ENCODE measurements around the gene ACR. TPM values are rescaled to one million over a fixed set of nuclear protein-coding genes. Genes with fewer than 3 reads are reported as not detected.
A peak's percentile ranks its signal among the peaks of the same experiment; 100 is the strongest.

The ACR gene
- polyA plus RNA-seq (2013), result 0.07 TPM in 1 of 2 replicates, not detected in the other

DNA sequence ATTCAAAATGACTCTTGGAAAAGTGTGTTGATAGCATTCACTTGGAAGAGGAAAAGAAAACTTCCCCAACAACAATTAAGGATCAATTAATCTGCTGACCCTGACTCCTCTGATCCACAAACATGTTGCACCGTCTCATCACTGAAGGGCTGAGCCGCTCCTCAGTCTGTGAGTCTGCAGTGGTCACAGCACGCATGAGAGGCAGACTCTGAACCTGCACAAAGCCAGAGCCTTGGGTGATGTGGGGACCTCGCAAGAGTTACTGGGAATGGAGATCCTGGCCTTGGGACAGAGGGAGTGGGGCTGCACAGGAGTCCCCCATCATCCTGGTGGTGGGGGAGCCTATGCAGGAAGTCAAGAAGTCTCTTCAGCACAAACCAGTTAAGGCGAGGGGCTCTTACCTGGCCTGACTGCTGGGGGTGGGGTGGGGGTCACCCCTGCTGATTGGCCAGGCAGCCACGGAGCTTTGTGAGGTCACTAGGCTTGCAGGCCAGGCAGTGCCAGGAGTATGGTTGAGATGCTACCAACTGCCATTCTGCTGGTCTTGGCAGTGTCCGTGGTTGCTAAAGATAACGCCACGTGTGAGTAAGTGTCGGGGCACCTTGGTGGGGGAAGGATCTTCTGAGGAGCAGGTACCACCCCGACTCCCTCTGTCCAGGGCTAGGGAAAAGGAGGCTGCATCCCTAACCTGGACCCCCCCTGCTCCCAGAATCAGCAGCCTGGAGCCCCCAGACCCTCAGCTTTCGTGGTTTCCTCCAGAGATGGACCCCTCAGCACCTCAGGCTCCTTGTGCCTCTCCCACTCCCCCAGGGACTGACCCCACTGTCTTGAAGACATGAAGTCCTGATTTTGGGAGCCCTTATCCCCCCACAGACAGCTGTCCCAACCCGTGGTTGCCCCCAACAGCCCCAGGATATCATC is at the start of gene ACR:
TSS of gene ACR (plus strand) at position 477 of the 921 bp plus-strand sequence. CDS start at position 509, 32 bp downstream.
- Histone ChIP-seq H3K14ac (ENCODE audit: low read length) (no peak within 1 kb of the TSS), H3K4ac (ENCODE audit: low read depth, low read length) (no peak within 1 kb of the TSS), H4K91ac (ENCODE audit: low read depth, low read length) (no peak within 1 kb of the TSS), H4K8ac (ENCODE audit: low read depth, low read length) (no peak within 1 kb of the TSS), H3K36me3 (ENCODE audit: control insufficient read depth in 1 of 2, insufficient read depth in 2 of 2, low read length in 2 of 2) (no peaks in the 10 kb centered on the region), H2BK12ac (ENCODE audit: low read length) (no peak within 1 kb of the TSS), H3K4me2 (ENCODE audit: low read length) (no peak within 1 kb of the TSS), H3K79me1 (ENCODE audit: low read length) (no peaks in the 10 kb centered on the region), H2AK5ac (ENCODE audit: low read length) (no peak within 1 kb of the TSS), H3K9me3 (ENCODE audit: insufficient read depth, low read depth, low read length) (peaks cover 1% of the 10 kb centered on the region), H3K4me1 (ENCODE audit: control insufficient read depth in 1 of 2, insufficient read depth in 2 of 2, low read length in 2 of 2) (no peaks in the 10 kb centered on the region), H2AFZ (ENCODE audit: insufficient read depth, low read length, poor library complexity) (no peak within 1 kb of the TSS), H2BK5ac (ENCODE audit: low read depth, low read length, poor library complexity) (no peak within 1 kb of the TSS), H3K27me3 (ENCODE audit: insufficient read depth, low read length) (no peaks in the 10 kb centered on the region), H2BK120ac (ENCODE audit: insufficient read depth, low read length, poor library complexity) (no peak within 1 kb of the TSS), H3K79me2 (ENCODE audit: control insufficient read depth, insufficient read depth, low read length, poor library complexity) (no peaks in the 10 kb centered on the region), H3K18ac (ENCODE audit: low read length) (no peak within 1 kb of the TSS), H3K27ac (ENCODE audit: low read depth, low read length) (no peak within 1 kb of the TSS), H3K4me3 (ENCODE audit: low read depth, low read length) (no peak within 1 kb of the TSS), H4K12ac (ENCODE audit: low read depth, low read length) (no peak within 1 kb of the TSS), H3K23ac (ENCODE audit: low read length) (no peak within 1 kb of the TSS), H3K9ac (ENCODE audit: low read length) (no peak within 1 kb of the TSS)
- DNase-seq, result no peak
- no CpG with 5 or more reads among the region's 13 CpGs for WGBS (ENCODE audit: extremely low coverage, insufficient coverage, insufficient read length)

DNA sequence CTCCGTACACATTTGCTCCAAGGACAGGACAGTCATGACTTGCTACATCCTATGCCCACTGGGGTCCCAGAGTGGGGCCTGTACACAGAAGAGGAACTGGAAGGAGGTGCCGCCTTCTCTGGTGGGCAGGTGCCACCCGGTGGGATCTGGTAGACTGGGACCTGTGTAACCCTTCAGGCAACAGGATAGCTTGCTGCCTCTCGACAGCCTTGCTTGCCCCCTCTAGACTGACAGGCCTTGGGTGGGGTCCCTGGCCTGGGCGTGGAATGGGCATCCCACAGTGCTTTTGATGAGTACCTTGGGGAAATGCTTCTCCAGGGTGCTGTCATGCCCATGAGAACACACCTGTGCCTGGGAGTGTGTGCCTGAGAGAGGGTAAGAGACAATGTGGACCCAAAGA is 49.6 kb upstream of the ACR start:
- Histone ChIP-seq H4K91ac (ENCODE audit: low read depth, low read length) (no peak overlapping the region), H3K9me3 (ENCODE audit: insufficient read depth, low read depth, low read length) (peaks cover under 1% of the 10 kb centered on the region), H2BK12ac (ENCODE audit: low read length) (no peak overlapping the region), H2BK120ac (ENCODE audit: insufficient read depth, low read length, poor library complexity) (no peak overlapping the region), H3K14ac (ENCODE audit: low read length) (no peak overlapping the region), H3K27ac (ENCODE audit: low read depth, low read length) (no peak overlapping the region), H2BK5ac (ENCODE audit: low read depth, low read length, poor library complexity) (no peak overlapping the region), H3K27me3 (ENCODE audit: insufficient read depth, low read length) (no peaks in the 10 kb centered on the region), H2AK5ac (ENCODE audit: low read length) (no peak overlapping the region), H3K18ac (ENCODE audit: low read length) (no peak overlapping the region), H3K4ac (ENCODE audit: low read depth, low read length) (no peak overlapping the region), H3K23ac (ENCODE audit: low read length) (no peak overlapping the region), H3K79me1 (ENCODE audit: low read length) (no peaks in the 10 kb centered on the region), H3K36me3 (ENCODE audit: control insufficient read depth in 1 of 2, insufficient read depth in 2 of 2, low read length in 2 of 2) (no peaks in the 10 kb centered on the region), H3K4me3 (ENCODE audit: low read depth, low read length) (no peak overlapping the region), H2AFZ (ENCODE audit: insufficient read depth, low read length, poor library complexity) (no peak overlapping the region), H3K9ac (ENCODE audit: low read length) (no peak overlapping the region), H3K4me1 (ENCODE audit: control insufficient read depth in 1 of 2, insufficient read depth in 2 of 2, low read length in 2 of 2) (no peaks in the 10 kb centered on the region), H3K79me2 (ENCODE audit: control insufficient read depth, insufficient read depth, low read length, poor library complexity) (no peaks in the 10 kb centered on the region), H4K12ac (ENCODE audit: low read depth, low read length) (no peak overlapping the region), H4K8ac (ENCODE audit: low read depth, low read length) (no peak overlapping the region), H3K4me2 (ENCODE audit: low read length) (no peak overlapping the region)
- WGBS (ENCODE audit: extremely low coverage, insufficient coverage, insufficient read length), result no CpG with 5 or more reads among the region's 5 CpGs
- no peak for DNase-seq

DNA sequence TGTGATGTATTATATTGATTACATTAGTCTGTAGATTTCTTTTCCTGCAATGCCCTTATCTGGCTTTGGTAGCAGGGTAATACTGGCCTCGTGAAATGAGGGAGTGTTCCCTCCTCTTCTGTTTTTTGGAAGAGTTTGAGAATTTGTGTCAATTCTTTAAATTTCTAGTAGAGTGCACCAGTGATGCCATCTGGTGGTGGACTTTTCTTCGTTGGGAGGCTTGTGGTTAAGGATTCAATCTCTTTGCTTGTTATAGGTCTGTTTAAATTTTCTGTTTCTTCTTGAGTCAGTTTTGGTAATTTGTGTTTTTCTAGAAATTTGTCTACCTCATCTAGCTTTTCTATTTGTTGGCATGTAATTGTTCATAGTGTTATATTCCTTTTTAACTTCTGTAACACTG is 46.5 kb upstream of the ACR start:
- Histone ChIP-seq H2BK5ac (ENCODE audit: low read depth, low read length, poor library complexity) (no peak overlapping the region), H3K27me3 (ENCODE audit: insufficient read depth, low read length) (no peaks in the 10 kb centered on the region), H3K4me3 (ENCODE audit: low read depth, low read length) (no peak overlapping the region), H2BK120ac (ENCODE audit: insufficient read depth, low read length, poor library complexity) (no peak overlapping the region), H3K4ac (ENCODE audit: low read depth, low read length) (no peak overlapping the region), H3K79me1 (ENCODE audit: low read length) (no peaks in the 10 kb centered on the region), H3K9ac (ENCODE audit: low read length) (no peak overlapping the region), H3K9me3 (ENCODE audit: insufficient read depth, low read depth, low read length) (no peaks in the 10 kb centered on the region), H3K36me3 (ENCODE audit: control insufficient read depth in 1 of 2, insufficient read depth in 2 of 2, low read length in 2 of 2) (no peaks in the 10 kb centered on the region), H3K23ac (ENCODE audit: low read length) (no peak overlapping the region), H3K79me2 (ENCODE audit: control insufficient read depth, insufficient read depth, low read length, poor library complexity) (no peaks in the 10 kb centered on the region), H3K27ac (ENCODE audit: low read depth, low read length) (no peak overlapping the region), H3K18ac (ENCODE audit: low read length) (no peak overlapping the region), H3K4me2 (ENCODE audit: low read length) (no peak overlapping the region), H2AK5ac (ENCODE audit: low read length) (no peak overlapping the region), H4K91ac (ENCODE audit: low read depth, low read length) (no peak overlapping the region), H4K12ac (ENCODE audit: low read depth, low read length) (no peak overlapping the region), H2AFZ (ENCODE audit: insufficient read depth, low read length, poor library complexity) (no peak overlapping the region), H3K4me1 (ENCODE audit: control insufficient read depth in 1 of 2, insufficient read depth in 2 of 2, low read length in 2 of 2) (no peaks in the 10 kb centered on the region), H2BK12ac (ENCODE audit: low read length) (no peak overlapping the region), H3K14ac (ENCODE audit: low read length) (no peak overlapping the region), H4K8ac (ENCODE audit: low read depth, low read length) (no peak overlapping the region)
- WGBS (ENCODE audit: extremely low coverage, insufficient coverage, insufficient read length), result no CpG with 5 or more reads among the region's 2 CpGs
- DNase-seq, result peak; percentile 23 to 77

DNA sequence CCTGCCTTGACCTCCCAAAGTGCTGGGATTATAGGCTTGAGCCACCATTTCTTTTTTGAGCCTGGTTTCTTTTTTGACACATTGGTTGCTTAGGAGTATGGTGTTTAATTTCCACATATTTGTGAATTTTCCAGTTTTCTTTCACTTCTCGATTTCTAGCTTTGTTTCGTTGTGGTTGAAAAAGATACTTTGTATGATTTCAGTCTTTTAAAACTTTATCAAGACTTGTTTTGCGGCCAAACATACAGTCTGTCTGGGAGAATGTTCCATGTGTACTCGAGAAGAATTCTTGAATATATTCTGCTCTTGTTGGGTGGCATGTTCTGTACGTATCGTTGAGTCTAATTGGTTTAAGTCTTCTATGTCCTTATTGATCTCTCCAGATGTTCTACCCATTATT is 44.5 kb upstream of the ACR start:
- Histone ChIP-seq H3K4ac (ENCODE audit: low read depth, low read length) (no peak overlapping the region), H3K4me3 (ENCODE audit: low read depth, low read length) (no peak overlapping the region), H2AFZ (ENCODE audit: insufficient read depth, low read length, poor library complexity) (no peak overlapping the region), H4K12ac (ENCODE audit: low read depth, low read length) (no peak overlapping the region), H3K36me3 (ENCODE audit: control insufficient read depth in 1 of 2, insufficient read depth in 2 of 2, low read length in 2 of 2) (no peaks in the 10 kb centered on the region), H3K9ac (ENCODE audit: low read length) (no peak overlapping the region), H4K91ac (ENCODE audit: low read depth, low read length) (no peak overlapping the region), H3K4me2 (ENCODE audit: low read length) (no peak overlapping the region), H3K79me2 (ENCODE audit: control insufficient read depth, insufficient read depth, low read length, poor library complexity) (no peaks in the 10 kb centered on the region), H3K14ac (ENCODE audit: low read length) (no peak overlapping the region), H2BK120ac (ENCODE audit: insufficient read depth, low read length, poor library complexity) (no peak overlapping the region), H2BK5ac (ENCODE audit: low read depth, low read length, poor library complexity) (no peak overlapping the region), H2AK5ac (ENCODE audit: low read length) (no peak overlapping the region), H3K4me1 (ENCODE audit: control insufficient read depth in 1 of 2, insufficient read depth in 2 of 2, low read length in 2 of 2) (peaks cover 5 to 8% of the 10 kb centered on the region in 2 experiments), H3K9me3 (ENCODE audit: insufficient read depth, low read depth, low read length) (no peaks in the 10 kb centered on the region), H3K27ac (ENCODE audit: low read depth, low read length) (no peak overlapping the region), H3K79me1 (ENCODE audit: low read length) (no peaks in the 10 kb centered on the region), H4K8ac (ENCODE audit: low read depth, low read length) (no peak overlapping the region), H3K23ac (ENCODE audit: low read length) (no peak overlapping the region), H2BK12ac (ENCODE audit: low read length) (no peak overlapping the region), H3K27me3 (ENCODE audit: insufficient read depth, low read length) (peaks cover 5% of the 10 kb centered on the region), H3K18ac (ENCODE audit: low read length) (no peak overlapping the region)
- DNase-seq, result no peak
- WGBS (ENCODE audit: extremely low coverage, insufficient coverage, insufficient read length), result no CpG with 5 or more reads among the region's 6 CpGs
